HG03103 (cell line): ENCODE results near the gene SENP1.

Experiments used
- ATAC-seq: cut with Tn5 transposase; IDR thresholded peaks from one replicate; pipeline ENCODE4 v1.9.1; 2021; ENCODE audit warnings: low read depth; ENCODE audit not compliant: unreplicated experiment

Gene SENP1

GRCh38 chr12:48003226-48004052 is 102.4 kb downstream of the SENP1 start:
- ATAC-seq: no peak

DNA sequence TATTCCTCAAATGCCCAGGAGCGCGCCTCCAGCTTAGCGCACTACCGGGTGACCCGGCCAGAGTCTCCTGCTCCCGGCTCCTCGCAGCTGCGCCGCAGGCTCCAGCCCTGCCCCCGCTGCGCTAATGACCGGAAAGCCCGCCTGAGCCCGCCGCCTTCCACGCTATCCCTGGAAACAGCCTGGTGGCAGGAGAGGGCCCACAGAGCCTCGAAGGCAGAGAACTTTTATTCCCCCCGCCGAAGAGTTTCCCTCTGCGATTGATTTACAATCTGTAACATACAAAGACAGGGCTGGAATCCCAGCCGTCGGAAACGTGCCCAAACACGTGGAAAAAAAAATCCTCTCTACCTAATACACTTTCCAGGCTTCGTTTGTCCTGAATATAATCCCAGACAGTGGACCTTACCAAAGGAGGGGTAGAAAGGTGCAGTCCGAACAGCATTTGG is 103.1 kb downstream of the SENP1 start:
- no peak for ATAC-seq

- ATAC-seq: no peak
Observed at GRCh38 chr12:48002414-48002730, 103.5 kb downstream of the SENP1 start.

DNA sequence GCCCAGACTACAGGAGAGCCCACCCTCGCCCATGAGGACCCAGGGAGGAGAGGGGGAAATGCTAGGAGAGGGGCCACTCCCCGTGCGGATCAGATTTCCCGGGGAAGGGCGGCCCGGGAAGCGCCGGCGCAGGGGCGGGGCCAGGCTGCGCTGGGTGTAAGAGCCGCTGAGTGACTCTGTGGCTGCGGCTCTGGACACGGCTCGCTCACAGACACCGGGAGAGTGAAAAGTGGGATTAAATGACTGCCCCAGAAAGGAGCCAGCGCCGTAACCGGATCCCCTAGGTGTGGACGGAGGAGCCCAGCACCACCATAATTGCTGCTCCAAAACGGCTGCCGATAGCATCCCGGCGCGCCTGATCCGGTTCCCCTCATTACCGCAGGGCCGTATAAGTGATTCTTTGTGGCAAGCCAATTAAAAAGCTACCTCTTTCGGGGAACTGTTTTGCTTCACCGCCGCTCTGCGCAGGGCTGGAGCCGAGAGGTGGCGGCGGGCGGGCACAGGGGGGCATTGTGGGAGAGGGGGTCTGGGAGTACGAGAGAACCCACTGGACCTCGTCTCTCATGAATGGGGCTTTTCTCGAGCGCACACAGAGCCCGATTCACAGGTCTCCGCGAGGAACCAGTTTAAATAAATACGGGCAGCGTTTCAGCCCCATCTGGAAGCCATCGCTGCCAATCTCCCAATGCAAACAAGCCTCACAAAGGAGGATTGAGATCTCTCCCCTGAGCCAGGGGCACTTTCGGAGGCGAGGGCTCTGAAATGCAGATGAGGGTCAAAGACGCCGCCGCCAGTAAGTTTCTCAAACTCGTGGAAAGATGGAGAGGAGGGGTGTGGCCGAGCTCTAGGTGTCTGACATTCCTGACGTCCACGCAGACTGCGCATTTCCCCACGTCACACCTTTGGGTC is 104.1 kb downstream of the SENP1 start:
- no peak for ATAC-seq

DNA sequence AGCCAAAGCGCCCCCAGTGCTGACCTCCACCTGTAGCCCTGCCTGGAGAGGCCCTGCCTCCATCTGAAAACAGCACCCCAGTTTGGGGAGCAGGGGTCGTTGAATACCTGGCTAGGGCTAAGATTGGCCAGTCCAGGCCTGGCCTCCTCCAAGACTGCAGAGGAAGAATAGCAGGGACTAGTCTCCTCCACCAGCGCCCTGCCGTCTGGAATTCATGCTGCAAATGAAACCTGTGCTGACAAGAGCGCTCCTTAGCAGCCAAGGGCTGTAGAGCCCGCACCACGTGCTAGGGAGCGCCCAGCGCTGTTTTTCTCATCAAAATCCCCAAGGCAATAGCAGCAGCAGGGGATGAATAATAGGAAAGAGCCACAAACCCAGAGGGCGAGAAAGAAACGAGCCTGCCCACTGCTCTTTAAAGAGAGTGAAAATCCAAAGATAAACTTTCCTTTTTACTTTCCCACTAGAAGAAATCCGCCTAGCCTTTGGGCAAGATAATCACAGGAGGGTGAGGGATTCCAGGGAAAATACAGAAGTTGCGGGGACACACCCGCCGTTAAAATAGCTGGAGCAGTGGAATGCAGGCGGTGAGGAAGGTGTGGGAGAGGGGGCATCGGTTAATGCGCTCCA is 104.9 kb downstream of the SENP1 start:
- no peak for ATAC-seq

DNA sequence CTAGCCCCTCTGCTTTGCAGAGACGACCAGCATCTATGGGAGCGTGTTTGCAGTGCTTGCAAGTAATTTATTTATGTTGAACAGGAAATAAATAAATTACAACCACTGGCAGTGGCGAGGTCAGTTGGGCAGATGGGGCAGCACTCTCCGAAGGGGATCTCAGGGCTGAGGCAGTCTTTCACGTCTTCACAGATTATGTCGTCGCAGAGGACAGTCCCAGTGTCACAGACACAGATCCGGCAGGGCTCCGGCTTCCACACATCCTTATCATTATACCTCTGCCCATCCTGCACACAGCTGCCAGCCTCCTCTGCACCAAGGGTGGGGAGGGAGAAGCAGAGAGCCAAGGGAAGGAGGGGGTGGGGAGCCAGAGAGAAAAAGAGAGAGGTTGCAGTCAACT is 106.1 kb downstream of the SENP1 start:
- ATAC-seq: no peak

- ATAC-seq: no peak
Observed at GRCh38 chr12:47997321-47997720, 108.6 kb downstream of the SENP1 start.

DNA sequence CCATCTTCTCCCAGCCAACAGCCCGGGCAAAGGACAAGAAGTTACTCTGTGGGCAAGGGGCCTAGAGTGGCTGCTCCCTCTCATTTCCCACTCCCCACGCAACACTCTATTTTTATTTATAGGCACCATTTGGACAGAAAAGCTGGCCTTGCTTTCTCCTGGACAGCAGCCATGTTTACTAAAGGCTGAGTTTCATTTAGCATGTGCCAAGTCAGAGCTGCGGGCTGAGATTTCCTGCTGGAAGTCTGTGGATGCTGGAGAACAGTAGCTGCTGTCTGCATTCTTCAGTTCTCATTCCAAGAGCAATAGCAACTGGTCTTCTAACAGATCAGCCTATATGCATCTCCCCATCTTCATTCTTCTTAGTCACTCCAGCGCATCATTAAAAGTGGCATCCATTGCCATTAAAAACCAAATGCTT is 109.9 kb downstream of the SENP1 start:
- no peak for ATAC-seq

DNA sequence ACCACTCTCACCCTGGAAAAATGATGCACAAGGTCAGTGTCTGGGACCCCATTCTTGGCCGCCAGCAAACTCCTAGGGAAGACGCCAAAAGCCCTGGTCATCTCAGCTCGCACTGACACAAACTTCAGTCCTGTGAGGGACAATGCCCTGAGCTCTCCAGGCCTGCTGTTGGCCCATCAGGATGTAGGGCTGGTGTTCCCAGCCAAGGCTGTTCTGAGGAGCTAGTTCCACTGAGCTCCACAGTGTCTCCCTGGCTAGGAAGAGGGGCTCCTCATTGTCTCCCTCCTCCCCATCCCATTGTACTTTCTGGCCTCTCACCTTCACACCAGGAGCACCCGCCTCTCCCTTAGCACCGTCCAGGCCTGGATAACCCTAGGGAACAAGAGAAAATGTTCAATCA is 112.4 kb downstream of the SENP1 start:
- no peak for ATAC-seq
